ENCODE measurements around the gene FOXP1.

Gene FOXP1

DNA sequence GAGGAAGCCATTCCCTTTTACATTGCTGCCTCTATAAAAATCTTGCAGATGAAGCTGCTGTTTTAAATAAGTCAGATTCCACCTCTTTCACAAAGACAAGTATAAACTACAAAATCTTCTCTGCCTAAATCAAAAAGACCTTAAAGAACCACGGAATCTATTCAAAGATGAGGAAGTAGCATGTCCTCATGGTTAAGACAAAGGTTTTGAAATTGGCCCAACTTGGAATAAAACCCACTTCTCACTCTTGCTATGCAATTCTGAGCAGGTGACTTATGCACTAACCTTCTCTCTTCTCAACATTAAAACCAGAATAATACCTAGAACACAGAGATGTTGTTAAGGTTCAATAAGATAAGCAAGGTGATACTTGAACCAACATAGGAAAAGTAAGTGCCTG lies 97.6 kb downstream of the FOXP1 start:
- DNase-seq (ENCODE audit: low spot score), result no peak

- no peak for DNase-seq (ENCODE audit: low spot score)
Measured at GRCh38 chr3:71484452-71484851, 99.1 kb downstream of the FOXP1 start.

- no peak for DNase-seq (ENCODE audit: low spot score)
Measured at GRCh38 chr3:71484047-71484446, 99.5 kb downstream of the FOXP1 start.

GRCh38 chr3:71482771-71483170 lies 100.8 kb downstream of the FOXP1 start:
- no peak for DNase-seq (ENCODE audit: low spot score)

GRCh38 chr3:71478568-71478967 lies 105.0 kb downstream of the FOXP1 start:
- no peak for DNase-seq (ENCODE audit: low spot score)

DNA sequence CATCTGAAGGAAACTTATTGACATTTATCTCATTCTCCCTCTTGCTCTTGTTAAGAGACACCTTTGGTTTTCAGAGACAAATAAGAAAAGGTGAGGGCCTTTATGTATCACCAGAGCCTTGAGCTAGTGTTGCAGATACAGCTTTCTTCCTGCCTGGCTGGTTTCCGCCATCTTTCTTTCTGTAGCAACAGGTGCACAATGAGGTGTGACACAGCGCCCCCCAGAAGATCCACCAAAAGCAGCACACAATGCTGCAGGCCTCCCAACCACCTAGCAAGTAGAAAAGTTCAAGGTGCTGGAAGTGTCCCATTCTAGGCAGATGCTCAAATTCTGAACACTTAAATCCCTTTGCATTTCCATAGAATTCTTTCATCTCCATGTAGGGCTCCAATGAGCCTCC lies 106.6 kb downstream of the FOXP1 start:
- DNase-seq (ENCODE audit: low spot score), result no peak

DNA sequence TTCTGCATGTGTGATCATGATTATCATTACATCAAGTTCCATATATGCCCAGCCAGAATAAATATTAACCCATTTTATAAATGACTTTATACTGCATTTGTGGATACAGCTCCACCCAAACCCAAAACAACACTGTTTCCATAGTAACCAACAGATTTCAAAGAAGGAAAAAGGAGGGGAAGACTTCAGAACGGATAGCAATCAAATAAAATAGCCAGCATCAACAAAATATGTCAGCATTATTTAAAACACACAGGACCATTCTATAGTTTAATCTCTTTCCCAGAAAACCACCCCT lies 114.4 kb downstream of the FOXP1 start:
- no peak for DNase-seq (ENCODE audit: low spot score)

GRCh38 chr3:71468311-71469137 lies 115.0 kb downstream of the FOXP1 start:
- no peak for DNase-seq (ENCODE audit: low spot score)

DNA sequence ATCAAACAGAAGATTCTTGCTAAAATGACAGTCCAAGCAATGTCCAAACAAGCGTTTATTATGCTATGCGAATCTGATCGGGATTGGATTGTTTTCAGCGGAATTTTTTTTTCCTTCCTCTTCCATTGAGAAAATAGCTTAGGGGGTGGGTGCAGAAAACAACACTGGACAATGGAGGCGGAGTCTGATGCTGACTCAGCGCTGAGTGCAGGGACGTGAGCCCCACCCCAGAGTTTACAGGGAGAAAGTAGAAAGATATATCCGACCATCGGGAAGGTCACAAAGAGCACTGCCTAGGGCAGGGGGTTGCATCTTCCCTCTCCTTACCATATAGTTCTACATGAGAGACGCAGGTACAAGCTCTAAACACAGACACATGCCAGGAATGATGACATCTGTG lies 117.0 kb downstream of the FOXP1 start:
- peak; percentile 59 for DNase-seq (ENCODE audit: low spot score)

GRCh38 chr3:71465371-71466036 lies 118.0 kb downstream of the FOXP1 start:
- no peak for DNase-seq (ENCODE audit: low spot score)

DNA sequence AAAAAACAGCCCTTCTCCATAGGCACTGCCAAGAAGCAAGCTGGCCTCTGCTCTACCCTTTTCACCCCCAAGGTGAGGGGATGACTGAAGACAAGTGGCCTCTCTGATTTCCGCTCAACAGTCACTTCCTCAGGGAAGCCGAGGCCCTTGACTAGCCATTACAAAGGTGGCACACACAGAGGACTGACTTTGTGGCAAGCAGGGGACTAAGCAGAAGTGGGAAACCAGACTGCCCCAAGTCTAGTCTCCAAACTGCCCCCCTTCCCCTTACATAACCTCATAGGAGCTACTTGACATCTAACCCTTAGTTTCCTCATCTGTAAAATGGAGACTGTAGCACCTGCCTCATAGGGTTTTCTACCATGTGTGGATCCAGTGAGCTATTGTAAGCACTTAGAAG lies 118.9 kb downstream of the FOXP1 start:
- no peak for DNase-seq (ENCODE audit: low spot score)

DNA sequence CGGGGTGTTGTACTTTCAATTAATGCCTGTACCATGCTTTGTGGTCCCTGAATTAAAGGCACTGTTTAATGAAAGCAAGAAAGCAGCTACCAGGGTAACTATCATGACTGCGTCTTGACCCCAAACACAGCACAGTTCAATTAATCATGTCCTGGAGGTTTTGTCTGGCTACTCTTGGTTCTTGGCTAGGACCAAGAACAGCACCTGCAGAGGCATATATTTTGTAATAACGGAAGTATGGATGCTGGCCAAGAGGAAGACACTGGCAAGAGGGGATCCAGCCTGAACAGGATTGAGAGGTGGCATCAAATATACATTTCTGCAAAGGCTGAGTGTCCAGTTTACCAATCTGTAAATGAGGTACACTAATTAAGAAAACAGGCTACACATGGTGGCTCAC lies 119.9 kb downstream of the FOXP1 start:
- DNase-seq (ENCODE audit: low spot score), result no peak

DNA sequence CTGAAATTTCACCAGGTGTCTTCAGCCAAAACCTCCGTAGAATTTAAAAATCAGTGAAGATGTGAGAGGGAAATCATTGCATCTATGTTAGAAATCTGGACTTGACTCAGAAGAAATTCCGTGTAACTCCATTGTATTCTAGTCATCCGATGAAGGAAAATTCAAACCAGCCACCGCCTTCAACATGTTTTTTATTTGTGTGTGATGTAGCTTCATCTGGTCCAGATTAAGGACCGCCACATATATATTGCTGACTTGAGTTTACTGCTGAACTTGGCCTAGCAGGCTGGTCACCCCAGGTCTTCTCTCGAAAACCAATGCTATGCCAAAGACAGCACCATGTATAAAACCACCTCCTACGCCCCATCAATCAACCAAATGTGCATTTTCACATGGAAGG lies 120.9 kb downstream of the FOXP1 start:
- no peak for DNase-seq (ENCODE audit: low spot score)

- DNase-seq (ENCODE audit: low spot score), result no peak
Measured at GRCh38 chr3:71461749-71462483, 121.6 kb downstream of the FOXP1 start.

DNA sequence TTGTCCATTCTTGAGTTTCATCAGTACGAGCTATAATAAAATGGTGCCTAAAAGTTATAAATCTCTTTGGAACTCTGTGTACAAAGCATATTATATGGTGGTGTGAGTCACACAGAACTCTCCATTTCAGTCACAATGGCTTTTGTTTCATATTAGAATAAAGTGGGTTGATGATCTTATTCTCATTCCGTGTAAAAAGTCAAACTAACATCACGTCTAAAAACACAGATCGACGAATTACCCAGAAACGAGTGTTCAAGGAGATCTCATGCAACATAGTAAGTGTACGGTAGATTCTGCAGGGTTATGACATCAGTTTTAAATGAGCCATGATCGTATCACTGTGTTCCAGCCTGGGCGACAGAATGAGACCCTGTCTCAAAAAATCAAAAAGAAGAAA lies 122.4 kb downstream of the FOXP1 start:
- DNase-seq (ENCODE audit: low spot score), result no peak

DNA sequence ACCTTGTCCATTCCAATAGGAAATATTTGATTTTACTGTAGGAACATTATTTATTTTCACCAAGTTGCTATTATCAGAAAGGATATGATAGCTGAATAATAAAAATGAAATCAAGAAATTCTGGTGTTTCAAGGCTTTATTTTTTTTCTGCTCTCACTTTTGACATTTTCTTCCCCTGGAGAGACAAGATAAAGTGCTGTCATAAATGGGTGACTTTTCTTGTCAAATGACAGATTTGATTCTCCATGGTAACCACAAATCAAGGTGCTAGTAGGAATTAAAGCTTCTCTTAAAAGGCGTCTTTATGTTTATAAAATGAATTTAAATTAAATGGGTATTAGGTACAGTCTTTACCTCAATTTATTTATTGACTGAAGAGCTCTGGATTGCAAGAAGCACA lies 124.6 kb downstream of the FOXP1 start:
- no peak for DNase-seq (ENCODE audit: low spot score)

- DNase-seq (ENCODE audit: low spot score), result no peak
Measured at GRCh38 chr3:71456826-71457225, 126.7 kb downstream of the FOXP1 start.

DNA sequence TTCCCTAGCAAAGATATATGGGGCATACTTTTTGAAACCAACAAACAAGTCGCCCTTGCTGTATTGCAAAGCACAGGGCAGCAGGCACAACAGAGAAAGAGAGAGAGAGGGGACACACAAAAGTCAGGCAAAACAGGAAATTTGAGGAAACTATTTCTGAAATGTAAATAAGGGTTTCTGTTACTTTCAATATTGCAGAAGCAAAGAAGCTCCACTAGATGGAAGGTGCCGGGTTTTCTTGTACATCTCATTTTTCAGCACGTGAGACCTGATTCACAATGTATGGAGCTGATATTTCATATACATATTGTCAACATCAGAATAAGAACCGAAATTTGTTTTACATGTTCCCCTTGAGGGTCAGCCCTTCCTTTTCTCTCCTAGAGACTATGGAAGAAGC lies 127.4 kb downstream of the FOXP1 start:
- no peak for DNase-seq (ENCODE audit: low spot score)

- no peak for DNase-seq (ENCODE audit: low spot score)
Measured at GRCh38 chr3:71454512-71455403, 128.8 kb downstream of the FOXP1 start.

GRCh38 chr3:71453822-71454511 lies 129.6 kb downstream of the FOXP1 start:
- DNase-seq (ENCODE audit: low spot score), result no peak

DNA sequence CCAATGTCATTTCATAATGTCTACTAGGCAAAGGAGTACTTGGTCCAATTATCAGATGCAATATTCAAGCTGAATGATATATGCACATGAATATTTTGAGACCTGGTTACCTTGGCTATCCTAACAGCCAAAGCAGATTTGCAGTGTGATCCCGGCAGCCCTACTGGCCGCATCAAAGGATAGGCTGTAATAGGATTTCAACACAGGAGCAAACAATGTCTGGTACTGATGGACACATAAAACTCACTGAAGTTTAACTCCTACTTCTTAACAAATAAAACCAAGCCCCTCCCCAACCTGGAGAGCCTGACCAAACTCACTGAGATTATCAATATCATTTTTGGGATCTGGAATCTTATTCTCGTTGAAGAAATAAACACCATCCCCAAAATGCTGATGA lies 130.2 kb downstream of the FOXP1 start:
- no peak for DNase-seq (ENCODE audit: low spot score)

- no peak for DNase-seq (ENCODE audit: low spot score)
Measured at GRCh38 chr3:71451812-71452211, 131.7 kb downstream of the FOXP1 start.

All from pons (tissue), 1 donor.